ENCODE measurements around the gene ADPGK. TPM values are rescaled to one million over a fixed set of nuclear protein-coding genes. Genes with fewer than 3 reads are reported as not detected.

ADPGK gene
- total and polyA plus RNA-seq, 5 donors from 2014 or later: 66.3 to 99.0 (median 87.1) TPM

GRCh38 chr15:72781631-72782030 is 1.9 kb downstream of the ADPGK start:
- Histone ChIP-seq H3K27me3 (ENCODE audit: control insufficient read depth, insufficient read depth, low read length) (no peaks in the 10 kb centered on the region), H3K4me1 (ENCODE audit: control insufficient read depth, insufficient read depth, low read length, poor library complexity, severe bottlenecking) (peaks cover 43% of the 10 kb centered on the region), H3K27ac (ENCODE audit: insufficient read depth, low read length, poor library complexity, severe bottlenecking) (no peak overlapping the region), H3K9me3 (ENCODE audit: control insufficient read depth in 2 of 2, low read length in 2 of 2) (no peaks in the 10 kb centered on the region), H3K4me3 (ENCODE audit: low read depth, low read length) (peak overlapping the region; percentile 96), H3K36me3 (ENCODE audit: control insufficient read depth, insufficient read depth, low read length) (peaks cover 22% of the 10 kb centered on the region)
- Mint-ChIP-seq H3K4me1 (peaks cover 26 to 68% (median 55%) of the 10 kb centered on the region in 4 donors), H3K36me3 (peaks cover 35% of the 10 kb centered on the region), H3K27ac (peak overlapping the region; percentile 51 to 97 (median 63)), H3K4me3 (peak overlapping the region; percentile 69 to 98 (median 90)), H3K9me3 (no peaks in the 10 kb centered on the region), H3K27me3 (peaks cover 8% of the 10 kb centered on the region)
- ATAC-seq (ENCODE audit: low read depth in 2 of 2) (no peak), DNase-seq (no peak)

GRCh38 chr15:72778796-72779195 is 4.8 kb downstream of the ADPGK start:
- Mint-ChIP-seq H3K4me1 (peaks cover 43 to 76% (median 63%) of the 10 kb centered on the region in 4 donors), H3K4me3 (peak overlapping the region in 2 of 4 donors; percentile 48), H3K27me3 (peaks cover 8% of the 10 kb centered on the region), H3K27ac (peak overlapping the region in 2 of 3 donors; percentile 8 to 56), H3K9me3 (no peaks in the 10 kb centered on the region), H3K36me3 (peaks cover 37% of the 10 kb centered on the region)
- peaks cover 25% of the 10 kb centered on the region for H3K4me1 ChIP-seq (ENCODE audit: control insufficient read depth, insufficient read depth, low read length, poor library complexity, severe bottlenecking)
- no peaks in the 10 kb centered on the region for H3K9me3 ChIP-seq (ENCODE audit: control insufficient read depth in 2 of 2, low read length in 2 of 2)
- DNase-seq (no peak), ATAC-seq (ENCODE audit: low read depth in 2 of 2) (no peak)
- H3K27me3 ChIP-seq (ENCODE audit: control insufficient read depth, insufficient read depth, low read length): no peaks in the 10 kb centered on the region
- H3K27ac ChIP-seq (ENCODE audit: insufficient read depth, low read length, poor library complexity, severe bottlenecking): no peak overlapping the region
- no peak overlapping the region for H3K4me3 ChIP-seq (ENCODE audit: low read depth, low read length)
- H3K36me3 ChIP-seq (ENCODE audit: control insufficient read depth, insufficient read depth, low read length): peaks cover 32% of the 10 kb centered on the region

- Mint-ChIP-seq H3K36me3 (peaks cover 46% of the 10 kb centered on the region), H3K9me3 (no peaks in the 10 kb centered on the region), H3K4me1 (peaks cover 47 to 67% (median 51%) of the 10 kb centered on the region in 4 donors), H3K27me3 (no peaks in the 10 kb centered on the region), H3K27ac (peak overlapping the region in 1 of 3 donors; percentile 84), H3K4me3 (no peak overlapping the region)
- Histone ChIP-seq H3K4me1 (ENCODE audit: control insufficient read depth, insufficient read depth, low read length, poor library complexity, severe bottlenecking) (peaks cover 5% of the 10 kb centered on the region), H3K4me3 (ENCODE audit: low read depth, low read length) (peak overlapping the region; percentile 7), H3K27ac (ENCODE audit: insufficient read depth, low read length, poor library complexity, severe bottlenecking) (no peak overlapping the region), H3K36me3 (ENCODE audit: control insufficient read depth, insufficient read depth, low read length) (peaks cover 62% of the 10 kb centered on the region), H3K27me3 (ENCODE audit: control insufficient read depth, insufficient read depth, low read length) (no peaks in the 10 kb centered on the region), H3K9me3 (ENCODE audit: control insufficient read depth in 2 of 2, low read length in 2 of 2) (no peaks in the 10 kb centered on the region)
- DNase-seq (no peak), ATAC-seq (ENCODE audit: low read depth in 2 of 2) (no peak)
These were observed 8.7 kb downstream of the ADPGK start for GRCh38 chr15:72774696-72775383.

- Mint-ChIP-seq H3K27me3 (no peaks in the 10 kb centered on the region), H3K36me3 (peaks cover 54% of the 10 kb centered on the region), H3K9me3 (peaks cover 0 to 22% (median 4%) of the 10 kb centered on the region in 7 donors), H3K27ac (peak overlapping the region in 2 of 3 donors; percentile 1 to 40), H3K4me3 (no peak overlapping the region), H3K4me1 (peaks cover 26 to 44% (median 36%) of the 10 kb centered on the region in 4 donors)
- Histone ChIP-seq H3K4me1 (ENCODE audit: control insufficient read depth, insufficient read depth, low read length, poor library complexity, severe bottlenecking) (no peaks in the 10 kb centered on the region), H3K4me3 (ENCODE audit: low read depth, low read length) (no peak overlapping the region), H3K27ac (ENCODE audit: insufficient read depth, low read length, poor library complexity, severe bottlenecking) (no peak overlapping the region), H3K27me3 (ENCODE audit: control insufficient read depth, insufficient read depth, low read length) (no peaks in the 10 kb centered on the region), H3K9me3 (ENCODE audit: control insufficient read depth in 2 of 2, low read length in 2 of 2) (peaks cover 13 to 16% of the 10 kb centered on the region in 2 experiments), H3K36me3 (ENCODE audit: control insufficient read depth, insufficient read depth, low read length) (peaks cover 75% of the 10 kb centered on the region)
- DNase-seq: no peak
- ATAC-seq (ENCODE audit: low read depth in 2 of 2): no peak
These were observed 12.2 kb downstream of the ADPGK start for GRCh38 chr15:72771329-72771725.

GRCh38 chr15:72770673-72771328 is 12.8 kb downstream of the ADPGK start:
- no peak for ATAC-seq (ENCODE audit: low read depth in 2 of 2)

GRCh38 chr15:72766780-72767179 is 16.8 kb downstream of the ADPGK start:
- no peak overlapping the region for H3K4me3 ChIP-seq (ENCODE audit: low read depth, low read length)
- DNase-seq (no peak), ATAC-seq (ENCODE audit: low read depth in 2 of 2) (no peak)
- H3K4me1 ChIP-seq (ENCODE audit: control insufficient read depth, insufficient read depth, low read length, poor library complexity, severe bottlenecking): no peaks in the 10 kb centered on the region
- no peak overlapping the region for H3K4me3 Mint-ChIP-seq
- H3K4me1 Mint-ChIP-seq: peaks cover 10 to 30% (median 16%) of the 10 kb centered on the region in 4 donors
- H3K9me3 Mint-ChIP-seq: peaks cover 0 to 22% (median 4%) of the 10 kb centered on the region in 7 donors
- peaks cover 13 to 16% of the 10 kb centered on the region in 2 experiments for H3K9me3 ChIP-seq (ENCODE audit: control insufficient read depth in 2 of 2, low read length in 2 of 2)
- no peaks in the 10 kb centered on the region for H3K27me3 ChIP-seq (ENCODE audit: control insufficient read depth, insufficient read depth, low read length)
- H3K27ac ChIP-seq (ENCODE audit: insufficient read depth, low read length, poor library complexity, severe bottlenecking): no peak overlapping the region
- no peak overlapping the region for H3K27ac Mint-ChIP-seq
- peaks cover 71% of the 10 kb centered on the region for H3K36me3 ChIP-seq (ENCODE audit: control insufficient read depth, insufficient read depth, low read length)
- no peaks in the 10 kb centered on the region for H3K27me3 Mint-ChIP-seq
- peaks cover 57% of the 10 kb centered on the region for H3K36me3 Mint-ChIP-seq

More at GRCh38 chr15:72770673-72771328, 12.8 kb downstream of the ADPGK start:
- Histone ChIP-seq H3K36me3 (ENCODE audit: control insufficient read depth, insufficient read depth, low read length) (peaks cover 80% of the 10 kb centered on the region), H3K4me3 (ENCODE audit: low read depth, low read length) (no peak overlapping the region), H3K27ac (ENCODE audit: insufficient read depth, low read length, poor library complexity, severe bottlenecking) (no peak overlapping the region), H3K9me3 (ENCODE audit: control insufficient read depth in 2 of 2, low read length in 2 of 2) (peaks cover 13 to 16% of the 10 kb centered on the region in 2 experiments), H3K27me3 (ENCODE audit: control insufficient read depth, insufficient read depth, low read length) (no peaks in the 10 kb centered on the region), H3K4me1 (ENCODE audit: control insufficient read depth, insufficient read depth, low read length, poor library complexity, severe bottlenecking) (no peaks in the 10 kb centered on the region)
- Mint-ChIP-seq H3K36me3 (peaks cover 54% of the 10 kb centered on the region), H3K27ac (peak overlapping the region in 1 of 3 donors; percentile 1), H3K27me3 (no peaks in the 10 kb centered on the region), H3K9me3 (peaks cover 0 to 22% (median 4%) of the 10 kb centered on the region in 7 donors), H3K4me1 (peaks cover 21 to 40% (median 30%) of the 10 kb centered on the region in 4 donors), H3K4me3 (no peak overlapping the region)
- DNase-seq: peak in 1 of 3 donors; percentile 43

GRCh38 chr15:72766025-72766424 is 17.5 kb downstream of the ADPGK start:
- no peak overlapping the region for H3K4me3 ChIP-seq (ENCODE audit: low read depth, low read length)
- H3K36me3 ChIP-seq (ENCODE audit: control insufficient read depth, insufficient read depth, low read length): peaks cover 71% of the 10 kb centered on the region
- H3K27ac ChIP-seq (ENCODE audit: insufficient read depth, low read length, poor library complexity, severe bottlenecking): no peak overlapping the region
- Mint-ChIP-seq H3K36me3 (peaks cover 53% of the 10 kb centered on the region), H3K27me3 (no peaks in the 10 kb centered on the region), H3K4me3 (no peak overlapping the region), H3K27ac (no peak overlapping the region), H3K4me1 (peaks cover 10 to 26% (median 12%) of the 10 kb centered on the region in 4 donors), H3K9me3 (peaks cover 0 to 22% (median 4%) of the 10 kb centered on the region in 7 donors)
- H3K9me3 ChIP-seq (ENCODE audit: control insufficient read depth in 2 of 2, low read length in 2 of 2): peaks cover 13 to 16% of the 10 kb centered on the region in 2 experiments
- H3K27me3 ChIP-seq (ENCODE audit: control insufficient read depth, insufficient read depth, low read length): no peaks in the 10 kb centered on the region
- no peaks in the 10 kb centered on the region for H3K4me1 ChIP-seq (ENCODE audit: control insufficient read depth, insufficient read depth, low read length, poor library complexity, severe bottlenecking)
- DNase-seq (no peak), ATAC-seq (ENCODE audit: low read depth in 2 of 2) (no peak)

All from CD4-positive, CD25-positive, alpha-beta regulatory T cell (primary cell).